GM23248 (cell line): ENCODE measurements around the gene CAPN14. TPM values are rescaled to one million over a fixed set of nuclear protein-coding genes. Genes with fewer than 3 reads are reported as not detected.

Experiments used
- DNase-seq: peaks from one replicate; pipeline ENCODE4 v3.0.0-alpha.2; 2015
- H2AFZ ChIP-seq: fragments of 200-600 bp; sonication (generic); 2 replicates; pipeline ENCODE4 v1.6.1; 2016; ENCODE audit warnings: antibody characterized with exemption
- H3F3A ChIP-seq: fragments of 200-600 bp; sonication (generic); 2 replicates; pipeline ENCODE4 v1.6.1; 2016; ENCODE audit warnings: mild to moderate bottlenecking, antibody characterized with exemption, mixed run types; ENCODE audit not compliant: insufficient read depth
- H3K27ac ChIP-seq: fragments of 200-600 bp; sonication (generic); 2 replicates; pipeline ENCODE4 v1.5.1; 2016; ENCODE audit warnings: mild to moderate bottlenecking
- H3K27me3 ChIP-seq: fragments of 200-600 bp; sonication (generic); replicated peaks from 2 replicates; pipeline ENCODE4 v1.6.1; 2016; ENCODE audit warnings: mild to moderate bottlenecking; ENCODE audit not compliant: insufficient read depth
- H3K36me3 ChIP-seq: fragments of 200-600 bp; sonication (generic); 2 replicates; pipeline ENCODE4 v1.6.1; 2016; ENCODE audit warnings: low read depth, mild to moderate bottlenecking
- H3K4me1 ChIP-seq: fragments of 200-600 bp; sonication (generic); 2 replicates; pipeline ENCODE4 v1.6.1; 2016; ENCODE audit warnings: mild to moderate bottlenecking; ENCODE audit not compliant: insufficient read depth
- H3K4me2 ChIP-seq: fragments of 200-600 bp; sonication (generic); one replicate; pipeline ENCODE4 v1.6.1; 2016; ENCODE audit warnings: mild to moderate bottlenecking; ENCODE audit not compliant: unreplicated experiment
- H3K4me3 ChIP-seq: fragments of 200-600 bp; sonication (generic); 2 replicates; pipeline ENCODE4 v1.5.1; 2016; ENCODE audit warnings: mild to moderate bottlenecking
- H3K79me2 ChIP-seq: fragments of 200-600 bp; sonication (generic); 2 replicates; pipeline ENCODE4 v1.6.1; 2016; ENCODE audit warnings: mild to moderate bottlenecking; ENCODE audit not compliant: insufficient read depth
- H3K9ac ChIP-seq: fragments of 200-600 bp; sonication (generic); 2 replicates; pipeline ENCODE4 v1.6.1; 2016; ENCODE audit warnings: mild to moderate bottlenecking
- H3K9me2 ChIP-seq: fragments of 200-600 bp; sonication (generic); 2 replicates; pipeline ENCODE4 v1.6.1; 2016; ENCODE audit warnings: mixed run types, mild to moderate bottlenecking, moderate library complexity; ENCODE audit not compliant: insufficient read depth
- H3K9me3 ChIP-seq: fragments of 200-600 bp; sonication (generic); one replicate; pipeline ENCODE4 v1.6.1; 2017; ENCODE audit warnings: low read depth
- H4K20me1 ChIP-seq: fragments of 200-600 bp; sonication (generic); 2 replicates; pipeline ENCODE4 v1.6.0; 2016; ENCODE audit not compliant: insufficient read depth
- EZH2 ChIP-seq: fragments of 200-600 bp; sonication (generic); IDR thresholded peaks from 2 replicates; pipeline ENCODE4 v1.6.1; 2018; ENCODE audit warnings: antibody characterized with exemption, mild to moderate bottlenecking; ENCODE audit not compliant: insufficient read depth, poor library complexity, severe bottlenecking
- EZH2phosphoT487 ChIP-seq: fragments of 200-600 bp; sonication (generic); IDR thresholded peaks from 2 replicates; pipeline ENCODE4 v1.6.1; 2018; ENCODE audit warnings: antibody characterized with exemption, moderate library complexity, mild to moderate bottlenecking, low read depth; ENCODE audit not compliant: insufficient read depth
- WGBS, 2 experiments: methylation state at CpG; one replicate each; pipeline ENCODE4 v1.1.6; 2015 to 2017; ENCODE audit warnings: low lambda C conversion rate in 2 of 2, low coverage in 1 of 2; ENCODE audit errors: missing lambda C conversion rate in 2 of 2; 5-methylcytosine and 5-hydroxymethylcytosine counted together
- in situ Hi-C: fragments of 300-500 bp; cut with MboI; formaldehyde crosslinking; loops from 2 replicates; pipeline ENCODE4 v1.15.0; 2020
- polyA plus RNA-seq: library from polyadenylated mRNA; unstranded; fragments of >200 nt; fragmentation: Nextera tagmentation; extraction: Ambion mirVana; gene quantifications from 2 replicates; pipeline ENCODE4 v1.2.1, GENCODE V29; 2016
- small RNA-seq: library from RNA; depleted of rRNA; stranded (forward); fragments of <200 nt; gene quantifications from one replicate; pipeline ENCODE3, GENCODE V24; 2014; ENCODE audit warnings: low read depth, low replicate concordance
- total RNA-seq: library from RNA; depleted of rRNA; stranded (reverse); fragments of >200 nt; shearing (Covaris generic); gene quantifications from 2 replicates; pipeline ENCODE4 v1.2.3, GENCODE V29; 2014; rRNA removed

Gene CAPN14
- total and polyA plus RNA-seq, 2 experiments from 2014 or later, result 0.11 TPM; not detected in 1

- 60 to 62% methylated on average over 6 of the region's 6 CpGs for WGBS, 2 experiments
- H2AFZ ChIP-seq, result no peak overlapping the region
- in situ Hi-C loops, result no loop called here
- H3K4me2 ChIP-seq, result no peak overlapping the region
- H3K36me3 ChIP-seq, result no peaks in the 10 kb centered on the region
- H3K9me2 ChIP-seq, result no peaks in the 10 kb centered on the region
- no peak for TF ChIP-seq EZH2phosphoT487
- no peak for TF ChIP-seq EZH2
- no peaks in the 10 kb centered on the region for H3K27me3 ChIP-seq
- no peaks in the 10 kb centered on the region for H4K20me1 ChIP-seq
- DNase-seq, result no peak
- H3K79me2 ChIP-seq, result no peaks in the 10 kb centered on the region
- no peaks in the 10 kb centered on the region for H3K9me3 ChIP-seq
- no peaks in the 10 kb centered on the region for H3F3A ChIP-seq
- H3K9ac ChIP-seq, result no peak overlapping the region
- no peak overlapping the region for H3K27ac ChIP-seq
- H3K4me3 ChIP-seq, result no peak overlapping the region
- H3K4me1 ChIP-seq, result peaks cover 7% of the 10 kb centered on the region; the same call in 1 of the 2 replicates
Observed at GRCh38 chr2:31129375-31130171, 87.7 kb downstream of the CAPN14 start.

- Histone ChIP-seq H3K4me2 (no peak overlapping the region), H3K4me1 (peaks cover 7% of the 10 kb centered on the region; the same call in 1 of the 2 replicates), H3K36me3 (no peaks in the 10 kb centered on the region), H3K9me3 (no peaks in the 10 kb centered on the region), H3K27me3 (no peaks in the 10 kb centered on the region), H2AFZ (no peak overlapping the region), H3K9me2 (no peaks in the 10 kb centered on the region), H3K4me3 (no peak overlapping the region), H3K27ac (no peak overlapping the region), H4K20me1 (no peaks in the 10 kb centered on the region), H3K79me2 (no peaks in the 10 kb centered on the region), H3F3A (no peaks in the 10 kb centered on the region), H3K9ac (no peak overlapping the region)
- WGBS, 2 experiments, result 60 to 66% methylated on average over 3 of the region's 3 CpGs
- in situ Hi-C loops, result no loop called here
- no peak for DNase-seq
- TF ChIP-seq EZH2 (no peak), EZH2phosphoT487 (no peak)
Observed at GRCh38 chr2:31127931-31128330, 89.4 kb downstream of the CAPN14 start.

GRCh38 chr2:31125918-31126695 lies 91.2 kb downstream of the CAPN14 start:
- Histone ChIP-seq H3K36me3 (no peaks in the 10 kb centered on the region), H4K20me1 (no peaks in the 10 kb centered on the region), H3K9ac (no peak overlapping the region), H3F3A (no peaks in the 10 kb centered on the region), H3K4me1 (peaks cover 7% of the 10 kb centered on the region; the same call in 1 of the 2 replicates), H3K27ac (no peak overlapping the region), H3K27me3 (no peaks in the 10 kb centered on the region), H3K4me2 (no peak overlapping the region), H3K79me2 (no peaks in the 10 kb centered on the region), H2AFZ (no peak overlapping the region), H3K4me3 (no peak overlapping the region), H3K9me2 (no peaks in the 10 kb centered on the region), H3K9me3 (no peaks in the 10 kb centered on the region)
- peak; percentile 27 for DNase-seq
- WGBS, 2 experiments, result 51 to 62% methylated on average over 6 of the region's 6 CpGs
- in situ Hi-C loops, result no loop called here
- TF ChIP-seq EZH2phosphoT487, result no peak
- TF ChIP-seq EZH2, result no peak

- Histone ChIP-seq H3K27me3 (no peaks in the 10 kb centered on the region), H2AFZ (no peak overlapping the region), H3K4me3 (no peak overlapping the region), H4K20me1 (no peaks in the 10 kb centered on the region), H3K9ac (no peak overlapping the region), H3F3A (no peaks in the 10 kb centered on the region), H3K79me2 (no peaks in the 10 kb centered on the region), H3K27ac (no peak overlapping the region), H3K9me2 (no peaks in the 10 kb centered on the region), H3K4me1 (peaks cover 7% of the 10 kb centered on the region; the same call in 1 of the 2 replicates), H3K36me3 (no peaks in the 10 kb centered on the region), H3K9me3 (no peaks in the 10 kb centered on the region), H3K4me2 (no peak overlapping the region)
- in situ Hi-C loops, result no loop called here
- DNase-seq, result no peak
- WGBS, 2 experiments, result 76 to 77% methylated on average over 4 of the region's 4 CpGs
- TF ChIP-seq EZH2phosphoT487 (no peak), EZH2 (no peak)
Observed at GRCh38 chr2:31124904-31125303, 92.4 kb downstream of the CAPN14 start.

Small RNA genes within 50 kb of the gene (small RNA-seq; reads per million reads assigned to genes)
- gene RNA5SP90, result not detected

Other genes starting within 250 kb of the CAPN14 start
- 1.4 and 3.5 TPM in 2 replicates for gene GALNT14, start 79.1 kb downstream of the CAPN14 start, total RNA-seq
- gene GALNT14, start 79.1 kb downstream of the CAPN14 start, polyA plus RNA-seq, result 2.3 and 3.2 TPM in 2 replicates
- gene EHD3, start 16.6 kb upstream of the CAPN14 start, total RNA-seq, result 31.7 and 33.6 TPM in 2 replicates
- gene EHD3, start 16.6 kb upstream of the CAPN14 start, polyA plus RNA-seq, result 25.9 and 27.1 TPM in 2 replicates
- 1.8 and 2.4 TPM in 2 replicates for gene XDH, start 197.2 kb upstream of the CAPN14 start, total RNA-seq
- 1.3 and 1.8 TPM in 2 replicates for gene XDH, start 197.2 kb upstream of the CAPN14 start, polyA plus RNA-seq